ENCODE results near the gene OGFR.

The OGFR gene

DNA sequence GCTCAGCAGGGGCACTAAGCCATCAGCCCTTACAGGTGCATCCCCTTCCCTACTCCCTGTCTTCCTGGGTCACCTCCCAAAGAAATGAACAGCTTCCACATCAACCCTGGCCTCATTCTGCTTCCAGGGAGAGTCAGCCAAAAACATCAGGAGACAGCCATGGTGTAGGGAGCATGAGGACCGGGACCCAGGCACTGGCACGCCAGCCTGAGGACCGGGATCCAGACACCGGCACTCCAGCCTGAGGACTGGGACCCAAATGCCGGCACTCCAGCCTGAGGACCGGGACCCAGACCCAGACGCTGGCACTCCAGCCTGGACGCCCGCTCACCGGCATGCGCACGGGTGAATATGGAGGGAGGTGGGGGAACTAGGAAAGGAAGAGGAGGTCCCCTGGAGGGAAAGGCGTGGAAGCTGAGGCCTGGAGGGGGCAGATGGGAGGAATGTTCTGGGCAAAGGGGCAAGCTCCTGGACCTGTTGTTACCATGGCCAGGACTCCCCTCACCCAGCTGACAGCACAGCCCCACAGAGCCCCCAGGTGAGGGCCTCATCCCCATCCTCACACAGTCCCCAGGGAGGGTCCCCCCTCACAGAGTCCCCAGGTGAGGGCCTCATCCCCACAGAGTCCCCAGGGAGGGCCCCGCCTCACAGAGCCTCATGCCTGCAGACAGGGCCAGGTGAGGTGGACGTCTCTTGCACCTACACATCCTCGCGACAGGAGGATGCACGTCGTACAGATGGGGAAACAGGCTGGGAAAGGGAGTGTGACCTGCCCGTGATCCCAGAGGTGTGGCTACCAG, 34.3 kb upstream of the OGFR start:
- FAIRE-seq (no peak), DNase-seq (ENCODE audit: insufficient read length) (no peak)
- TF ChIP-seq POLR2AphosphoS5 (IDR thresholded peaks at IDR 0.05; ENCODE audit: low read depth, low read length), result no peak
- TF ChIP-seq TAF1 (IDR thresholded peaks at IDR 0.05; ENCODE audit: borderline replicate concordance, low read depth, low read length), result no peak
- TF ChIP-seq POLR2A (IDR thresholded peaks at IDR 0.05; ENCODE audit: low read depth, low read length), result no peak

DNA sequence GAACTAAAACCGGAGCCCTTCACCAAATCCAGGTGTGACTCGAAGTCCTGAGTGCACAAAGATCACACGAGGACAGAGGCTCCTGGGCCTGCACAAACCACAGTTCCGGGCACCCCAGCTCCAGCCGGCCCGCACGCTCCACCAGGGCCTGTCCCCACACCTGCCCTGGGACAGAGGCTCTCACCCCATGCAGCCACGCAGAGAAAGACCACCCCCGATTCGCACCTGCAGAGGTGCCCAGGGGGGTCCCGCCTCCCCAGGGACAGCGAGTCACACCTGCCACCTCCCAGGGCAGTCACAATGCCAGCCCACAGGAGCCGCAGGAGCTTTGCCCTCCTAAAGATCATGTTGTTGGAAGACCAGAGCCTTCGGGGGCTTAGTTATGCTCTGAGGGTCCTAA, 33.7 kb upstream of the OGFR start:
- FAIRE-seq, result no peak
- TF ChIP-seq TAF1 (IDR thresholded peaks at IDR 0.05; ENCODE audit: borderline replicate concordance, low read depth, low read length), result no peak
- no peak for DNase-seq (ENCODE audit: insufficient read length)

DNA sequence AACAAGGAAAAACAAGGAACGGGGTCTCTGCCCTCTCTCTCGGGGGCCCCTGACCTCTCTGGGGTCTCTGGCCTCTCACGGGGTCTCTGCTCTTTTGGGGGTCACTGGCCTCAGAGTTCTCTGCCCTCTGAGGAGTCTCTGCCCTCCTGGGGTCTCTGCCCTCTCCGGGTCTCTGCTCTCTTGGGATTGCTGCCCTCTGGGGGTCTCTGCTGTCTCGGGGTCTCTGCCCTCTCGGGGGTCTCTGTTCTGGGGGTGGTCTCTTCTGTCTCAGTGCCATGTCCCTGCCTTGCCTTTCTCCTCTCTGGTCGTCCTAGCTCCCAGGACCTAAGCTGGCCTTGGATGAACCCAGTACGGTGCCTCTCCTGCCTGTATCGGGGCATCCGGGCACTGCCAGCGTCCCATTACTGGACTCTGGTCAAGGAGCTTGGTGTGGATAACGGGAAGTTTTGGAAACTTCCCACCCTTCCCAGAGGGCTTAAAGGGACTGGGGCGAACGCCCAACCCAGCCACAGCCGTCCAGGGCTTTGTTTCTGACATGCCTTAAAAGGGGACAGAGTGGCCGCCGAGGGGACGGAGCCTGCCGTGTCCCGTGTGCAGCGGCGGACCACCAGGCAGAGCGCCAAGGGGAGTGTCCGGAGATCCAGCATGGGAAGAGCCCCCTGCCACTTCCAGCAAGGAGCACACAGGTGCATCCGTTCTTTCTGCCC, 33.1 kb upstream of the OGFR start:
- no peak for DNase-seq (ENCODE audit: insufficient read length)
- TF ChIP-seq POLR2AphosphoS5 (IDR thresholded peaks at IDR 0.05; ENCODE audit: low read depth, low read length), result no peak
- TF ChIP-seq POLR2A (IDR thresholded peaks at IDR 0.05; ENCODE audit: low read depth, low read length), result no peak
- TF ChIP-seq TAF1 (IDR thresholded peaks at IDR 0.05; ENCODE audit: borderline replicate concordance, low read depth, low read length), result no peak
- no peak for FAIRE-seq

DNA sequence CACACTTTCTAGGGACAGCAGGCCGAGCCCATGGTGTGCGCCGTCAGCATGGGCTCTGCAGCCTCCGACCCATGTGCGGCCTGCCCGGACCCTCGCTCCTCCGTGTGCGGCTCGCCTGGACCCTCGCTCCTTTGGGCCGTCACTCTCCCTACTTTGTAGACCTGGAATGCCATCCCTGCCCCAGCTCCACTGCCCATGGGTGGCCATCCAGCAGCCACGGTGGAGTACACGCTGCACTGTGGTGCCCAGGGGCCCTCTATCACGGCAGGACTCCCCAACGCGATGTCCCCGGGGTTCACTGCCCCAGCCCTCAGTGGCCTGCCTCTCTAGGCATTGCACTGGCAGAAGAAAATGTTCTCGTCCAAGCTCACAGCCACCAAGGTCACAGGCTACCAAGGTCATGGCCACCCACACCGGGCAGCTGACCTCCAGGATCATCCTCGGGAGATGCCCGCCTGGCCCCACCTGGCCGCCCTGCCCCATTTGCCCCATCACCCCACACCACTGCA, 32.5 kb upstream of the OGFR start:
- FAIRE-seq (no peak), DNase-seq (ENCODE audit: insufficient read length) (no peak)
- no peak for TF ChIP-seq POLR2AphosphoS5 (IDR thresholded peaks at IDR 0.05; ENCODE audit: low read depth, low read length)
- TF ChIP-seq TAF1 (IDR thresholded peaks at IDR 0.05; ENCODE audit: borderline replicate concordance, low read depth, low read length), result no peak
- TF ChIP-seq POLR2A (IDR thresholded peaks at IDR 0.05; ENCODE audit: low read depth, low read length), result no peak

DNA sequence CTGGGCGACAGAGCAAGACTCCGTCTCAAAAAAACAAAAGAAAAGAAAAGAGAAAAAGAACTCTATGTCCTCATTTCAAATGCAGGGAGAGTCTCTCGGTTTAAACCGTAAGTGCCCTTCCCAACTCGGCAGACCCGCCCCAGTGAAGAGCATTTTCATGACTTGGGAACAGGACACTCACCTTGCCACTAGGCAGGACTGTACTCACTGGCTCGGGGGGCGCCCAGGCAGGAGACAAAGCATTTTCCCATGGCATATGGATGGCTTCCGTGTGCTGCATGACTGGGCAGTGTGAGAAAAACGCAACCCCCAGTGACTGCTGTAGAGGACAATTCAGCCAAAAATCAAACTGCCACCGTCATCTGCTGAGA, 32.0 kb upstream of the OGFR start:
- DNase-seq (ENCODE audit: insufficient read length) (no peak), FAIRE-seq (no peak)
- no peak for TF ChIP-seq POLR2AphosphoS5 (IDR thresholded peaks at IDR 0.05; ENCODE audit: low read depth, low read length)
- no peak for TF ChIP-seq POLR2A (IDR thresholded peaks at IDR 0.05; ENCODE audit: low read depth, low read length)
- TF ChIP-seq TAF1 (IDR thresholded peaks at IDR 0.05; ENCODE audit: borderline replicate concordance, low read depth, low read length), result no peak

DNA sequence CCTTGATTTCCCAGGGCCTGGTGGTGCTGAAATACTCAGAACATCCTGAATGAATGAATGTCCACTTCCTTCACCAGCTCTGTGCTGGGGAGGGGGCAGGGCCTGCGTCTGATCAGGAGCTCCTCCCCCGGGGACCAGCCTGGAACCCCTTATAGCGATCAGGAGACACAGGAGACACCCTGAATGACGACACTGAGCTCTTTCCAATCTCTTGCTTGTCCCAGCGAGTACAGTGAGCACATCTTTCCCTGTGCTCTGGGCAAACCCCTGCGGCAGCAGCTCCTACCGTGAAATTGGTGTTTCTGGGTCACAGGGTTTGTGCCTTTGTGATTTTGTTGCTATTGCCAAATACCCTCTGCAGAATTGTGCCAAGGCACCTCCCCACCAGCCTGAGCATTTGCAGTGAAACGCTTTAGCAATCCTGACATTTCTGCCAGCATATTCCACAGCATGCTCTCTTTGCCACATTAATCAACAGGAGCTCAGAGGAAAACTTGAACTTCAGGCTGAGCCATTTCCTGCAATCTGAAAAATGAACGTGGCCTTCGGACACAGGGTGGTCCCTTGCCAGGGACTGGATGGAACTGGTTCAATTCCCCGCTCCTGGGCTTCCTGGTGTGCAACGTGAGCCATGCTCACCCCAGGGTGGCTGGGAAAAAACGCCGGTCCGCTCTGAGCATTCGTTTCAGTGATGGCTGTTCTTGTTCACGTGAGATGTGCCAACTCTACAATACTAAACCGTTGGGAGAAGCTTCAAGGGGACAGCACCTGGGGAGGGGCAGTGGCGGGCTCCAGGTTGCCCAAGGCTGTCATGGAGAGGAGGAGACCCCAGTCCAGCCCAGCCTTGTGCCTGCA, 31.4 kb upstream of the OGFR start:
- no peak for FAIRE-seq
- TF ChIP-seq POLR2AphosphoS5 (IDR thresholded peaks at IDR 0.05; ENCODE audit: low read depth, low read length) (no peak), TAF1 (IDR thresholded peaks at IDR 0.05; ENCODE audit: borderline replicate concordance, low read depth, low read length) (no peak), POLR2A (IDR thresholded peaks at IDR 0.05; ENCODE audit: low read depth, low read length) (no peak)
- DNase-seq (ENCODE audit: insufficient read length), result no peak

DNA sequence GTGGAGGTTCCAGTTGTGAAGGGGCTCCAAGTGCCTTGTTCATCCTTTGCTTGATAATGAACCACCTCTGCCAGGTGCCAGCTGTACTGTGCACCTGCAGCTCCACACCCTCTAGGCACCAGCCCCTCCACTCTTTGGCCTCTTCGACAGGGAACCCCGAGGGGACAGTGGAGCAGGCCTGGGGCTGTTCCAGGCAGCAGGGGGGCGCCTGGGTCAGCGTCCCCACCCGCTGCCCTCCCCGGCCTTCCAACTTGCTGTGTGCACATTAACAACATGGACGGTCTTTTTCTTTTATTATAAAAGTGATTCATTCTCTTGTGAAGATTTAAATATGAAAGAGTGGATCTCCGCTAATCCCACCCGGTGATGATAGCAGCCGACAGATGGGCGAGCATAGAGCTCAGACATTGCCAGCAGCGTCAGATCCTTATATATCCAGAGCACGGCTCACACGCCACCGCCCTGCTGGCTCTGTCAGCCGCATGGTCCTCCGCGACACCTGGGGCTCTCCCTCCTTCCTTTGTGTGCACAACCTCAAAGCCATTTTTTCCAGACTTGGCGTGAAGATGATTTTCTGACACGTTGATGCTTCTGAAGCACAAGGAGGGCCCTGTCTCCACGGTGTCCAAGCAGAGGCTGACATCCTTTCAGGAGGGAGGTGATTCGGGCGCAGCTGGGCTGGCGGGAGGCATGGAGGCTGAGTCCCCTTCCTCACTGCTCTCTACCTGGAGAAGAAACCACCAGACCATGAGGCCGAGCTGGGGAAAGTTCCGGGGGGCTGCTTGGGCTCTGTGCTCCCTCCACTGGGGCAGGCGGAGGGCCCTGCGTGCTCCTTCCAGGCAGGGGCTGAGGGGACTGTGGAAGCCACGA, 30.6 kb upstream of the OGFR start:
- DNase-seq (ENCODE audit: insufficient read length) (no peak), FAIRE-seq (no peak)
- TF ChIP-seq TAF1 (IDR thresholded peaks at IDR 0.05; ENCODE audit: borderline replicate concordance, low read depth, low read length) (no peak), POLR2AphosphoS5 (IDR thresholded peaks at IDR 0.05; ENCODE audit: low read depth, low read length) (no peak), POLR2A (IDR thresholded peaks at IDR 0.05; ENCODE audit: low read depth, low read length) (no peak)

DNA sequence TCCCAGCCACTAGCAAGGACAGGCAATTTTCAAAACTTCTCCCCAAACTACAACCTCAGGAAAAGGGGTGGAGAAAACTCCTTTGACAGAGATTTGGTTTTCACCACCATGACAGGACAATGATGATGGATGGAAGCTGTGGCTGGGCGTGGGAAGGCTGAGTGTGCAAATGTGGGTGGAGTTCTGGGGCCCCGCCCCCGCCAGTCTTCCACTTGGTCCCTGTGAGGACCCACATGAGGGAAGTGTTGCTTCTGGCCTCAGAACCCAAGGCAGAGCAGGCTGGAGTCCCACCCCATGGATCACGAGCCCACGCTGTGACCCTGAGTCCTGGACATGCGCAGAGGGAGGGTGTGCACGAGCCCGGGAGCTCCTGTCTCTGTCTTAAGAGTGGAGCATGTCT, 29.9 kb upstream of the OGFR start:
- TF ChIP-seq TAF1 (IDR thresholded peaks at IDR 0.05; ENCODE audit: borderline replicate concordance, low read depth, low read length) (no peak), POLR2A (IDR thresholded peaks at IDR 0.05; ENCODE audit: low read depth, low read length) (no peak)
- FAIRE-seq (no peak), DNase-seq (ENCODE audit: insufficient read length) (no peak)

DNA sequence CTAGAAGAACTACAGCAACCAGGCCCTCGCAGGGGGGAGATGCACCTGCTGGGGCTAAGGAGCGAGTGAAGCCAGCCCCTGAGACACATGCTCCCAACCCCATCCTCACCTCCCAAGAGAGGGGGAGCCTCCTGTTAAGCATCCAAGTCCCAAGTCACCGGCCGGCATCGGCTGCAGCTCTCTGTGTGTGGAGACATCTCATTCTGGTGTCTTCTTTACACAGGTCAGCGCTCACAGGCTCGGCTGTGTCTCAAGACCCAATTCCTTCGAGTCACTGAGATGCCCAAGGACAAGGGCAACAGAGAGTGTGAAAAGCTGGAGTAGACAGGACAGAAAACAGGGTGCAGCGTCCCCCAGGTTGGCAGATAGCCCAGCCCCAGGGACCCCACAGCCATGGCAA, 29.4 kb upstream of the OGFR start:
- FAIRE-seq (no peak), DNase-seq (ENCODE audit: insufficient read length) (no peak)
- TF ChIP-seq POLR2A (IDR thresholded peaks at IDR 0.05; ENCODE audit: low read depth, low read length) (no peak), POLR2AphosphoS5 (IDR thresholded peaks at IDR 0.05; ENCODE audit: low read depth, low read length) (no peak), TAF1 (IDR thresholded peaks at IDR 0.05; ENCODE audit: borderline replicate concordance, low read depth, low read length) (no peak)

DNA sequence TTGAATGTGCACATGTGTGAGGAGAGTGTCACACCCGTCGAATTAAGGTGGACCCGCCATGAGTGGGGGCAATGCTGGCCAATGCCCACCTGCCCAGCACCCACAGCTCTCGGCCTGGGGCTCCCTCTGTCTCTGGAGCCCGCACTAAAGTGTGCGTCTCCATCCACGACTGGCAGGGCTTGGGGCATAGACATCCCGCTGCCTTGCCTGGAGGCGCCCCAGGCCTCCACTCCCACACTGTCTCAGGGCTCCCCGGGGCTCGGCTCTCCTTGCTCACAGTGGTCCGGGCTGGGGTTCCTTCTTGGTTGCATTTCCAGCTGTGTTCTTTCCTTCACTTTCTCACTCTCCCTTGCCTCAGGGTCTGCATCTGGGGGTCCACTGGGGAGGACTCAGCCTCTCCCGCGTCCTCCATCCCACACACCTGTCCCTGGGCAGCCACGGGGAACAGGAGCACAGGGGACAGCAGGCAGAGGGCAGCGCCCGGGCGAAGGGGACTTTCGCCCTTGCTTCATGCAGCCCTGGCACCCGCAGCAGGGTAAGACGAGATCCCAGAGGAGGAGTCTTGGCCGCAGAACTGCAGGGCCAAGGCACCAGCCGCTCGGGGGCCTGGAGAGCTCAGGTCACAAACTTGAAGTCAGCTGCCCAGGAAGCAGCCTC, 28.5 kb upstream of the OGFR start:
- DNase-seq (ENCODE audit: insufficient read length) (no peak), FAIRE-seq (no peak)
- no peak for TF ChIP-seq POLR2AphosphoS5 (IDR thresholded peaks at IDR 0.05; ENCODE audit: low read depth, low read length)

All from GM12892 (cell line).